Urinary bladder (tissue), 4 donors: Measurements from ENCODE around the gene COX6B1. TPM values are rescaled to one million over a fixed set of nuclear protein-coding genes. Genes with fewer than 3 reads are reported as not detected.

Source experiments
- DNase-seq: peaks from one replicate; pipeline ENCODE4 v3.0.0-alpha.2; 2015; ENCODE audit errors: extremely low spot score
- H3K27ac ChIP-seq: one replicate; pipeline ENCODE4 v1.5.1; 2013; ENCODE audit warnings: low read depth, mild to moderate bottlenecking, moderate library complexity
- H3K36me3 ChIP-seq: one replicate; pipeline ENCODE4 v1.6.1; 2013; ENCODE audit warnings: mild to moderate bottlenecking, moderate library complexity; ENCODE audit not compliant: insufficient read depth
- H3K4me1 ChIP-seq: one replicate; pipeline ENCODE4 v1.6.1; 2013; ENCODE audit warnings: mild to moderate bottlenecking, moderate library complexity; ENCODE audit not compliant: insufficient read depth
- H3K4me3 ChIP-seq: one replicate; pipeline ENCODE4 v1.5.1; 2013; ENCODE audit warnings: low read depth, low read length
- WGBS: extraction: QIAGEN DNeasy Blood & Tissue Kit; methylation state at CpG from one replicate; pipeline ENCODE4 v1.1.7; 2013; 5-methylcytosine and 5-hydroxymethylcytosine counted together
- polyA plus RNA-seq: library from polyadenylated mRNA; stranded (reverse); fragments of 200-250 nt; gene quantifications from one replicate; pipeline ENCODE4 v1.2.3, GENCODE V29; 2013
- total RNA-seq: library from RNA; depleted of rRNA; stranded (reverse); fragments of >200 nt; gene quantifications from one replicate; pipeline ENCODE4 v1.2.3, GENCODE V29; 2014
- donor health status: healthy with polysubstance abuse.
- donor health status: healthy.

COX6B1 gene
- total and polyA plus RNA-seq, 2 donors, result 192 to 592 TPM

DNA sequence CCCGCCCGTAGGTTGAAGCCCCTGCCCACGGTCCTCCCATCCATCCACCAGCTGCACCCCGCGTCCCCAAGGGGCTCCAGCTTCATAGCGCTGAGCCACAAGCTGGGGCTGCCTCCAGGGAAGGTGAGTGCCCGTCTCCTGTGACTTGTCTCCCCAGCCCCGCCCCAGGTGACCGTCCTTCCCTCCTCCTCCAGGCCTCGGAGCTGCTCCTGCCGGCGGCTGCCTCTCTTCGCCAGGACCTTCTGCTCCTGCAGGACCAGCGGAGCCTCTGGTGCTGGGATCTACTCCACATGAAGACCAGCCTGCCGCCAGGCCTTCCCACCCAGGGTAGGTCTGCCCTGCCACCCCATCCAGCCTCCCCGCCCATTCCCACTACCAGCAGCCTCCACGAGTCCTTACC is 28.1 kb upstream of the COX6B1 start:
- no peaks in the 10 kb centered on the region for H3K36me3 ChIP-seq
- no peaks in the 10 kb centered on the region for H3K4me1 ChIP-seq
- no peak overlapping the region for H3K27ac ChIP-seq
- no peak overlapping the region for H3K4me3 ChIP-seq
- WGBS, result 91% methylated on average over 17 of the region's 17 CpGs
- no peak for DNase-seq

DNA sequence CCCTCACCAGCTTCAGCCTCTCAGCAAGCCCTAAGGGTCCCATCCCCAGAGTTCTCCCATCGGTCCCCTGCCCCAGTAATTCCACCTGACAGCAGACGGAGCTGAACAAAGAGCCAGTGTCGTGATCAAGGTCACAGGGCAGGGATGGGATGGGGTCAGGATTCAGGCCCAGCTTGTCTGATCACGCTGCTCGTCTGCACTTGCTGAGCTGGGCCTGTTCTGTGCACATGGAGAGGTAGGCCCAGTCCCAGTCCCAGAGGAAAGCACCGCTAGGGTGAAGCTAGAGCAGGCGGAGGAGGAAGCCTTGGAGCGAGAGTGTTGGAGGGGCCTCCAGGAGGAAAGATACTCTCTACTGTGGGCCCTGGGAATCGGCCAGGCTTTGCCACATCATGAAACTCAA is 26.4 kb upstream of the COX6B1 start:
- H3K4me1 ChIP-seq, result no peaks in the 10 kb centered on the region
- WGBS, result 95% methylated on average over 9 of the region's 9 CpGs
- no peak overlapping the region for H3K4me3 ChIP-seq
- H3K27ac ChIP-seq, result no peak overlapping the region
- no peaks in the 10 kb centered on the region for H3K36me3 ChIP-seq
- no peak for DNase-seq

DNA sequence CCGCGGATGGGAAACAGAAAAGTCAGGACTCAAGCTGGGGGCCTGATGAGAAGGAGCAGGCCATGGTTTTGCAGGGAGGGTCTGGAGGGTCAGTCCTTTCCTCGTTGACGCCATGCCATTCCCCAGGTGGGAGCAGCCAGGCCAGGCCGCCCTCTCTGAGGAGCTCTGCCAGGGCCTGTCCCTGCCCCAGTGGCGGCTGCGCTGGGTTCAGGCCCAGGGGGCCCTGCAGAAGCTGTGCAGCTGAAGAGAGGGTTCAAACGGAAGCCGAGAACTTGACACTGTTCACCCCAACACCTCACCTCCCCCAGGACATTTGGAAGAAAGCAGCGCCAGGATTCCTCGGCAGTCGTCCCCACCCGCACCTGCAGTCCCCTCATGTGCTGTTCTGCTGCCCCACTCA is 25.4 kb upstream of the COX6B1 start:
- 91% methylated on average over 13 of the region's 13 CpGs for WGBS
- no peak for DNase-seq
- Histone ChIP-seq H3K27ac (no peak overlapping the region), H3K36me3 (no peaks in the 10 kb centered on the region), H3K4me3 (no peak overlapping the region), H3K4me1 (no peaks in the 10 kb centered on the region)

DNA sequence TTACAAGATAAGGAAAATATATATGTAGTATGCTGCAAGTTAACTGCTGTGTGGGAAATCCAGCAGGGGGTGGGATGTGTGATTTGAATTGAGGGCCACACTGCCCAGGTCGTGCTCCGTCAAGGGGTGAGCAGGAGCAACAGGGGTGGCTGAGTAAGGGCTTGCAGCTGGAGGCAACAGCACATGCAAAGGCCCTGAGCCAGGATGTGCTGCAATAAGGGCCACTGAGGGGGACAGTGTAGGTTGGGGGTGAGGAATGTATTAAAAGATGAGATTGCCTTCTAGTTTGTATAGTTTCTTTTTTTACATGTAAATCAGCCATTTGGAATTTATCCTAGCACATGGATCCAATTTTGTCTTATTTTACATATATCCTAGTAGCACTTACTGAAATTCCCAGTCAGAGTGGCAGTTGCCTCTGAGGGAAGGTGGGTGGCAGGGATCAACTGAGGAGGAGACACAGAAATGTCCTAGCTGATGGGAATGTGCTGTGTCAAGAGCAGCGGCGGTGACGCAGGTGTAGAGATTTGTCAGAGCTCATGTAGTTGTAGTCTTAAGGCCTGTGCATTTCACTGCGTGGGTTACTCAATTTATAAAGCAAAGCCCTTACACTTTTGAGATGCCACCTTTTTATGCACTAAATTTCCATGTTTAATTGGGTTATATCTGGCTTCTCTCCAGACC is 24.7 kb upstream of the COX6B1 start:
- no peak overlapping the region for H3K4me3 ChIP-seq
- H3K4me1 ChIP-seq, result no peaks in the 10 kb centered on the region
- no peak overlapping the region for H3K27ac ChIP-seq
- H3K36me3 ChIP-seq, result no peaks in the 10 kb centered on the region
- WGBS, result 89% methylated on average over 6 of the region's 6 CpGs
- DNase-seq, result no peak

DNA sequence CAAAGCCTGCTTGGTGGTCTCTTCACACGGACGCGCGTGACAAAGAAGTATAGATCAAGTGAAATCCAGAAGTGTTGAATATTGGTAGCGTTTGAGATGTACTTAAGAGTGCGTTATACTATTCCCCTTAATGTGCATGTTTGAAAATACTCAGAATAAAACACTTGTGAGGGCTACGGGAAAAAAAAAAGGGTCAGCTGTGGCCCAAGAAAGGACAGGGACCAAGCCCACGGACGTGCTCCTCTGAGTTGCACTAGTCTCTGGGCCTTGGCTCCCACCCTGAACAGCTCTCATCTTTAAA is 19.9 kb upstream of the COX6B1 start:
- no peaks in the 10 kb centered on the region for H3K36me3 ChIP-seq
- peak overlapping the region; percentile 52 for H3K4me3 ChIP-seq
- 7% methylated on average over 9 of the region's 9 CpGs for WGBS

DNA sequence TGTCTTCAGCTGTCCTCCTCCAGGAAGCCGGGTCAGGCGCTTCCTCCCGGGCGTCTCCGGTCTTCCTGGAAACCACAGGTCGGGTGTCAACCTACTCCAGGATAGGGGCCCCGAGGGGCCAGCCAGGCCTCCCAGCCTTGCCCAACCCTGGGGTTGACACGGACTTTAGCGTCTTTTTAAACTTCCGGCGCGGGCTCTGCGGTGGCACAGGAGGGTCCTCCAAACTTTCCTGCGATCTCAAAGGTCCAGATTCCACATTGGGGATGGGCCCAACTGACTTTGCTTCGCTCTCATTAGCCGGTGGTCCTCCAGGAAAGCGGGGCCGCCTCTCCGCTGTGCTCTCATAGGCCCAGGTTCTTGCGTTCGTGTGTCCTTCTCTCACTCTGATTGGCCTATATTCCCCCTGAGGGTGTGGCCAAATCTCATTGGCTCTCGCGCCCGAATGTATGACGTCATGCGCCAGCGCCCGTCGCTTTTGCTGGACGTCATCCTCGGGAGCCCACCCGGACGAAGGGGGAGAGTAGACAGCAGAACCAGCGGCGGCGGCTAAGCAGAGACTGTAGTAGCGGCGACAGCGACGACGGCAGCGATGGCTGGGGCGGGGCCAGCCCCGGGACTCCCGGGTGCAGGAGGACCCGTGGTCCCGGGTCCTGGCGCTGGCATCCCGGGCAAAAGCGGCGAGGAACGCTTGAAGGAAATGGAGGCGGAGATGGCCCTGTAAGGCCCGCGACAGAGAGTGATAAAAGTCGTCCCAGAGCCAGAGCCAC is 19.4 kb upstream of the COX6B1 start, which contains the start of gene RBM42:
Gene RBM42, plus strand, starts transcription at position 472 of the 767 bp plus-strand sequence. Its CDS starts 118 bp downstream, at position 590.
- WGBS, result under 1% methylated on average over 56 of the region's 56 CpGs
- DNase-seq, result peak; percentile 97
- H3K36me3 ChIP-seq, result no peaks in the 10 kb centered on the region

More for the DNA sequence above, 19.9 kb upstream of the COX6B1 start:
- Histone ChIP-seq H3K27ac (peak overlapping the region; percentile 90), H3K4me1 (no peaks in the 10 kb centered on the region)
- no peak for DNase-seq

DNA sequence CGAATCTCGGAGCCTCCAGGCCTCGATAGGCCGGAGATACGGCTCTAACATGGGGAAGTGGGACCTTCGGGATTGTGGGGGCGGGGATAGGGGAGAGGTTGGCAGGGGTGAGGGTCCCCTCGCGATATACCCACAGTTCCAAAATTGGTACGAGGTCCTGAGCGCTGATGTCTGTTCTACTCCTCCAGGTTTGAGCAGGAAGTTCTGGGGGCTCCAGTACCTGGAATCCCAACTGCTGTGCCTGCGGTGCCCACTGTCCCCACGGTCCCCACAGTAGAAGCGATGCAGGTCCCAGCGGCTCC is 18.8 kb upstream of the COX6B1 start:
- no peaks in the 10 kb centered on the region for H3K4me1 ChIP-seq
- 6% methylated on average over 15 of the region's 15 CpGs for WGBS
- no peaks in the 10 kb centered on the region for H3K36me3 ChIP-seq
- DNase-seq, result no peak
- peak overlapping the region; percentile 87 for H3K27ac ChIP-seq
- peak overlapping the region; percentile 77 for H3K4me3 ChIP-seq

More for the DNA sequence above, 19.4 kb upstream of the COX6B1 start, which contains the start of gene RBM42:
- no peaks in the 10 kb centered on the region for H3K4me1 ChIP-seq
- peak within 1 kb of the TSS; percentile 90 for H3K27ac ChIP-seq
- peak within 1 kb of the TSS; percentile 77 for H3K4me3 ChIP-seq

DNA sequence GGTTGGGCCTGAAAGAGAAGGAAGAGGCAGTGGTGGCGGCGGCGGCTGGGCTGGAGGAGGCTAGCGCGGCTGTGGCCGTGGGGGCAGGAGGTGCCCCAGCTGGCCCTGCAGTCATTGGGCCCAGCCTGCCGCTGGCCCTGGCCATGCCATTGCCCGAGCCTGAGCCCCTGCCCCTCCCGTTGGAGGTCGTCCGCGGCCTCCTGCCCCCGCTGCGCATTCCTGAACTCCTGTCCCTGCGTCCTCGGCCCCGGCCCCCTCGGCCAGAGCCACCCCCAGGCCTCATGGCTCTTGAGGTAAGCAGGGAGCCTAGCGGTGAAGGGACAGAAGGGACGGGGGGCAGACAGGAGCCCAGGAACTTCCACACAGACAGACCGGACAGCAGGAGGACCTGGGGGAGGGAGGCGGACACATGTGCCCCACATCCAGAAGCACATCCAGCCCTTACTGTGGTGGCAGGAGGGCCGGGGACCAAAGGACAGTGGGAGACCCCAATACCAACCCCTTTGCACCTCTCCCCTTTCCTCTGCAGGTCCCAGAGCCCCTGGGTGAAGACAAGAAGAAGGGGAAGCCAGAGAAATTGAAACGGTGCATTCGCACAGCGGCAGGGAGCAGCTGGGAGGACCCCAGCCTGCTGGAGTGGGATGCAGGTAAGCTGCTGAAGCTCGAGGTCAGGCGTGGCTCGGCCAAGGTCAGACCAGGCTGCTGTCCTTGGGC is 14.2 kb upstream of the COX6B1 start:
- DNase-seq, result no peak
- Histone ChIP-seq H3K27ac (no peak overlapping the region), H3K4me3 (no peak overlapping the region), H3K36me3 (no peaks in the 10 kb centered on the region), H3K4me1 (no peaks in the 10 kb centered on the region)
- 92% methylated on average over 29 of the region's 29 CpGs for WGBS

DNA sequence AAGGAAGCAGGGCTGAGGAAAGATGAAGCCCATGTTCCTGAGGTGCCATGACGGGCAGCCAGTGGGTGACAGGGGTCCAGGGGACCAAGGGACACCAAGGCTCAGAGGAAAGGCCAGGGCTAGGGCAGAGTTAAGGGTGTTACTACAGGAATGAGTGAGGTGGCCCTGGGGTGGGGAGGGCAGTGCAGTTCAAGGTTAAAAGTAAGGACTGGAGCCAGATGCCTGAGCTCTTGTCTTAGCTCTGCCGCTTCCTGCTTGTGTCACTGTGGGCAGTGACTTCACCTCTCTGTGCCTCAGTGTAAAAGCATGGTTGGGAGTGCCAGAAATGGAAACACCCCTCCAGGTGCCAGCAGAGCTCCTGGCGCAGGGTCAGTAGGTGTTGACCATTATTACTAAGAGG is 11.5 kb upstream of the COX6B1 start:
- no peaks in the 10 kb centered on the region for H3K36me3 ChIP-seq
- no peak for DNase-seq
- 64% methylated on average over 3 of the region's 3 CpGs for WGBS

DNA sequence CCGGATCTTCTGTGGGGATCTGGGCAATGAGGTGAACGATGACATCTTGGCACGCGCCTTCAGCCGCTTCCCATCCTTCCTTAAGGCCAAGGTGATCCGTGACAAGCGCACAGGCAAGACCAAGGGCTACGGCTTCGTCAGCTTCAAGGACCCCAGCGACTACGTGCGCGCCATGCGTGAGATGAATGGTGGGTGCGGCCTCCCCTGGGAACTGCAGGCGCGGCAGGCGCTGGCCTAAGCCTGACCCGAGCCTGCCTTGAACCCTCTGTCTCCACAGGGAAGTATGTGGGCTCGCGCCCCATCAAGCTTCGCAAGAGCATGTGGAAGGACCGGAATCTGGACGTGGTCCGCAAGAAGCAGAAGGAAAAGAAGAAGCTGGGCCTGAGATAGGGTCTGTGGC is 11.0 kb upstream of the COX6B1 start:
- Histone ChIP-seq H3K4me1 (no peaks in the 10 kb centered on the region), H3K27ac (no peak overlapping the region), H3K4me3 (no peak overlapping the region), H3K36me3 (no peaks in the 10 kb centered on the region)
- 90% methylated on average over 25 of the region's 25 CpGs for WGBS
- DNase-seq, result no peak

More for the DNA sequence above, 11.5 kb upstream of the COX6B1 start:
- Histone ChIP-seq H3K4me3 (no peak overlapping the region), H3K27ac (no peak overlapping the region), H3K4me1 (no peaks in the 10 kb centered on the region)

DNA sequence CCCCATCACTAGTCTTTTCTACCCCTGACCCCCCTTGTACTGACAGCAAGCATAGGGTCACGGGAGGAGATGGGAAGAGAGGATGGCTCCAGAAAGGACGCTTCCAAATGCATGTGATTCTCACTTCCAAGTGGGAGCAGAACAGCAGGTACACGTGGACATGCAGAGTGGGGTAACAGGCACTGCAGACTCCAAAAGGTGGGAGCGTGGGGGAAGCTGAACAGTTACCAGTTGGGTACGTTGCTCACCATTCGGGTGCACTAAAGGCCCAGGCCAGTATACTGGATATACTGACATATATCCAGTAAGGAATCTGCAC is 8.8 kb upstream of the COX6B1 start:
- no peak for DNase-seq
- Histone ChIP-seq H3K4me3 (no peak overlapping the region), H3K36me3 (no peaks in the 10 kb centered on the region), H3K4me1 (no peaks in the 10 kb centered on the region), H3K27ac (no peak overlapping the region)
- WGBS, result 45% methylated on average over 6 of the region's 6 CpGs

DNA sequence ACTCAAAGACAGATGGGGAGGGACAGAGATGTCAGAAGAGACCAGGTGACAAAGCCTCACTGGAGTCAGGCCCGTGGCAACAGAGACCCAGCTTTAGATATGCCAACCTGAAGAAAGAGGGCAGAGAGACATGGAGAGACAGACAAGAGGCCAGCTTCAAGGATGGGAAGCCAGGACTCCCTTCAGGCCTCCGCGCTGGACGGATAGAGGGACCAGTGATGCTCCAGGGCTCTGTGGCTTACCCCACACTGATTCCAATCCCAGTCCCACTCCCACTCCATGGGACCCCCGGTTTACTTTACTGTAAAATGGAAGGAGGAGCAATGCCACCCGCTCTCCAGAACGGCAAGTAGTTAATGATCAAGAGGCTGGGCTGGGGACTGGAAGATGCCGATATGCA is 8.3 kb upstream of the COX6B1 start:
- DNase-seq, result no peak
- WGBS, result 83% methylated on average over 8 of the region's 8 CpGs
- H3K27ac ChIP-seq, result no peak overlapping the region
- no peaks in the 10 kb centered on the region for H3K4me1 ChIP-seq
- no peaks in the 10 kb centered on the region for H3K36me3 ChIP-seq
- no peak overlapping the region for H3K4me3 ChIP-seq

DNA sequence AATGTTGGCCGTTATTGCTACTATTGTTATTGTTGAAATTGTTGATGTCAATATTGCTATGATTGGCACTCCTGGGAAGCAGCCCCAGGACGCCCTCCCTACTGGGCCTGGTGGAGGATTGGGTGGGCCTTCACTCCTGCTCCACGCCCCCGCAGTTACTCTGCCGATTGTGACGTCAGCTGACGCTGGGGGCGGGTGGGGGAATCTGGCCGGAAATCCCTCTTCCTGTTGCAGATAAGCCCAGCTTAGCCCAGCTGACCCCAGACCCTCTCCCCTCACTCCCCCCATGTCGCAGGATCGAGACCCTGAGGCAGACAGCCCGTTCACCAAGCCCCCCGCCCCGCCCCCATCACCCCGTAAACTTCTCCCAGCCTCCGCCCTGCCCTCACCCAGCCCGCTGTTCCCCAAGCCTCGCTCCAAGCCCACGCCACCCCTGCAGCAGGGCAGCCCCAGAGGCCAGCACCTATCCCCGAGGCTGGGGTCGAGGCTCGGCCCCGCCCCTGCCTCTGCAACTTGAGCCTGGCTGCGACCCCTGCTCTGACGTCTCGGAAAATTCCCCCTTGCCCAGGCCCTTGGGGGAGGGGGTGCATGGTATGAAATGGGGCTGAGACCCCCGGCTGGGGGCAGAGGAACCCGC is 6.5 kb upstream of the COX6B1 start, which contains the start of gene ETV2:
Gene ETV2, plus strand, starts transcription at position 231 of the 637 bp plus-strand sequence. CDS start 716 bp downstream, outside the sequence.
- H3K4me1 ChIP-seq, result no peaks in the 10 kb centered on the region
- H3K27ac ChIP-seq, result no peak within 1 kb of the TSS
- no peak within 1 kb of the TSS for H3K4me3 ChIP-seq
- DNase-seq, result no peak
- H3K36me3 ChIP-seq, result no peaks in the 10 kb centered on the region
- 12% methylated on average over 28 of the region's 28 CpGs for WGBS
